K562 (cell line): ENCODE results near the gene LAMB1. TPM values are rescaled to one million over a fixed set of nuclear protein-coding genes. Genes with fewer than 3 reads are reported as not detected.

Source experiments
- BACH1 ChIP-seq: fragments of 200-800 bp; sonication (Bioruptor generic); IDR thresholded peaks from 2 replicates; pipeline ENCODE4 v1.6.1; 2016; ENCODE audit warnings: missing genetic modification characterization, missing compliant biosample characterization
- CHD2 ChIP-seq: IDR thresholded peaks from 2 replicates; pipeline ENCODE4 v1.6.1; 2011; ENCODE audit warnings: low read depth, low read length
- HDGF ChIP-seq: fragments of 450-650 bp; IDR thresholded peaks from 2 replicates; pipeline ENCODE4 v1.6.1; 2016
- JUNB ChIP-seq: fragments of 450-650 bp; formaldehyde crosslinking; conservative IDR thresholded peaks from 2 replicates; pipeline ENCODE4 v1.4.0; 2020; ENCODE audit warnings: mild to moderate bottlenecking
- MCM2 ChIP-seq: fragments of 450-650 bp; IDR thresholded peaks from 2 replicates; pipeline ENCODE4 v1.6.1; 2017; ENCODE audit warnings: low read depth, mild to moderate bottlenecking
- NCOA2 ChIP-seq, 2 experiments: fragments of 450-650 bp; IDR thresholded peaks; 2 replicates each; pipeline ENCODE4 v1.6.1; 2018; ENCODE audit warnings: mild to moderate bottlenecking in 2 of 2, moderate library complexity in 1 of 2; ENCODE audit not compliant: partially characterized antibody in 2 of 2
- NCOA4 ChIP-seq: fragments of 450-650 bp; IDR thresholded peaks from 2 replicates; pipeline ENCODE4 v1.6.1; 2018; ENCODE audit warnings: mild to moderate bottlenecking; ENCODE audit not compliant: partially characterized antibody
- POLR2H ChIP-seq: IDR thresholded peaks from 2 replicates; pipeline ENCODE4 v1.6.1; 2016; ENCODE audit warnings: missing genetic modification characterization, low read depth, mild to moderate bottlenecking, control low read depth, missing compliant biosample characterization, moderate library complexity
- RREB1 ChIP-seq: fragments of 250-450 bp; sonication (Bioruptor Pico); IDR thresholded peaks from 2 replicates; pipeline ENCODE4 v1.4.0; 2020
- polyA plus RNA-seq, 8 experiments: library from polyadenylated mRNA; depleted of rRNA in 4 of 8; stranded (reverse) in 5 of 8; unstranded in 3 of 8; fragments of >200 nt; fragmentation: Nextera tagmentation in 2 of 8; fragmentation: Illumina TruSeq in 1 of 8; extraction: Ambion mirVana in 2 of 8; extraction: Trizol in 1 of 8; gene quantifications; 2 replicates each; pipeline versions ENCODE4 v1.2.1 to v1.2.3, GENCODE V29; 2011 to 2014; ENCODE audit warnings: inconsistent platforms in 1 of 8, missing spikeins in 1 of 8
- total RNA-seq, 7 experiments: library from RNA; depleted of rRNA in 6 of 7; stranded (reverse); fragments of >200 nt in 6 of 7; fragmentation: Illumina TruSeq in 2 of 7; extraction: Trizol in 2 of 7; gene quantifications; 2 replicates each; pipeline versions ENCODE4 v1.2.1 to v1.2.3, GENCODE V29; 2011 to 2021; ENCODE audit warnings: low replicate concordance in 1 of 7

The LAMB1 gene
- total and polyA plus RNA-seq, 9 of the 15 experiments (the other 6 are each of a cell fraction or from before 2014, with no cell fraction given) = 6.0 to 17.7 (median 12.3) TPM

- TF ChIP-seq RREB1 (CRISPR knock-in tag) = no peak
- no peak for TF ChIP-seq BACH1
- TF ChIP-seq CHD2 = no peak
- TF ChIP-seq MCM2 = no peak
- TF ChIP-seq NCOA4 = no peak
- TF ChIP-seq NCOA2 (IDR thresholded peaks at IDR 0.05; ENCODE audit: partially characterized antibody in 2 of 2) = no peak
- TF ChIP-seq JUNB (CRISPR knock-in tag) = 0 out of 2 replicates have a peak, but pooled peaks have one; percentile 22
- no peak for TF ChIP-seq POLR2H (tag)
- TF ChIP-seq HDGF = no peak
- TF ChIP-seq, all 486 proteins: peak for 4
Observed at GRCh38 chr7:107973861-107974260, 29.1 kb downstream of the LAMB1 start (continued).
